Astrocyte of the cerebellum (primary cell): ENCODE data around the gene PDHA1.

Source experiments
- DNase-seq: peaks from one replicate; pipeline ENCODE4 v3.0.0-alpha.2; 2011; ENCODE audit warnings: low read depth
- H3K4me3 ChIP-seq: 2 replicates; pipeline ENCODE4 v1.5.1; 2011; ENCODE audit warnings: mild to moderate bottlenecking, low read depth, low read length, moderate library complexity
- CTCF ChIP-seq: IDR thresholded peaks from 2 replicates; pipeline ENCODE4 v1.5.1; 2012; ENCODE audit warnings: low read length, low read depth, moderate library complexity, mild to moderate bottlenecking; ENCODE audit errors: missing control alignments
- in situ Hi-C: cut with HindIII; loops from 2 replicates; pipeline ENCODE4 v1.10.0; 2017; ENCODE audit warnings: low sequenced_read_pairs

The PDHA1 gene

GRCh38 chrX:19342331-19342906 is 1.3 kb upstream of the PDHA1 start:
- no peak for DNase-seq
- no peak for TF ChIP-seq CTCF
- in situ Hi-C loops = loop anchor here (25.0 kb wide), 1 partner anchor 930 kb away; no protein-coding TSS in a partner anchor
- H3K4me3 ChIP-seq = no peak overlapping the region

- peak overlapping the region; percentile 71 for H3K4me3 ChIP-seq
- in situ Hi-C loops = loop anchor here (25.0 kb wide), 1 partner anchor 931 kb away; no protein-coding TSS in a partner anchor
- no peak for DNase-seq
- no peak for TF ChIP-seq CTCF
These were observed 617 bp upstream of the PDHA1 start for GRCh38 chrX:19343085-19343534.

GRCh38 chrX:19344661-19345060 is 934 bp downstream of the PDHA1 start:
- in situ Hi-C loops = loop anchor here (25.0 kb wide), 1 partner anchor 932 kb away; no protein-coding TSS in a partner anchor
- H3K4me3 ChIP-seq = peak overlapping the region; percentile 71
- TF ChIP-seq CTCF = no peak
- DNase-seq = no peak

- DNase-seq = no peak
- TF ChIP-seq CTCF = no peak
- in situ Hi-C loops = loop anchor here (25.0 kb wide), 1 partner anchor 936 kb away; no protein-coding TSS in a partner anchor
- H3K4me3 ChIP-seq = no peak overlapping the region
These were observed 4.2 kb downstream of the PDHA1 start for GRCh38 chrX:19347916-19348315.

GRCh38 chrX:19349264-19349663 is 5.5 kb downstream of the PDHA1 start:
- no peak overlapping the region for H3K4me3 ChIP-seq
- no peak for DNase-seq
- no peak for TF ChIP-seq CTCF
- in situ Hi-C loops = loop anchor here (25.0 kb wide), 1 partner anchor 937 kb away; no protein-coding TSS in a partner anchor

- in situ Hi-C loops = no loop called here
- TF ChIP-seq CTCF = no peak
- DNase-seq = no peak
- H3K4me3 ChIP-seq = no peak overlapping the region
These were observed 7.2 kb downstream of the PDHA1 start for GRCh38 chrX:19350941-19351384.
